HepG2 (cell line): ENCODE results near the gene SNX4. TPM values are rescaled to one million over a fixed set of nuclear protein-coding genes. Genes with fewer than 3 reads are reported as not detected.

Experiments used
- DNMT3B ChIP-seq: conservative IDR thresholded peaks from 2 replicates; pipeline ENCODE4 v1.6.1; 2016; ENCODE audit warnings: missing biosample characterization, control low read depth
- HINFP ChIP-seq: sonication (generic); formaldehyde crosslinking; IDR thresholded peaks from 2 replicates; pipeline ENCODE4 v1.4.0; 2020; ENCODE audit warnings: low read depth, mild to moderate bottlenecking, missing genetic modification reagents
- HNF1B ChIP-seq: sonication (generic); formaldehyde crosslinking; IDR thresholded peaks from 2 replicates; pipeline ENCODE4 v1.5.1; 2020; ENCODE audit warnings: mild to moderate bottlenecking, moderate library complexity, missing genetic modification reagents
- HOXD1 ChIP-seq: sonication (generic); formaldehyde crosslinking; IDR thresholded peaks from 2 replicates; pipeline ENCODE4 v1.5.0; 2020; ENCODE audit warnings: missing genetic modification reagents
- KLF6 ChIP-seq: IDR thresholded peaks from 2 replicates; pipeline ENCODE4 v1.8.0; 2016; ENCODE audit warnings: missing biosample characterization, missing genetic modification reagents
- MLX ChIP-seq: IDR thresholded peaks from 2 replicates; pipeline ENCODE4 v1.6.1; 2016
- MYPOP ChIP-seq: sonication (generic); formaldehyde crosslinking; IDR thresholded peaks from 2 replicates; pipeline ENCODE4 v1.8.1; 2023; ENCODE audit warnings: mild to moderate bottlenecking, moderate library complexity, missing genetic modification reagents
- NR2F6 ChIP-seq, 2 experiments: IDR thresholded peaks; 2 replicates each; pipeline ENCODE4 v1.6.1; 2016; ENCODE audit warnings: antibody characterized with exemption in 1 of 2, mild to moderate bottlenecking in 1 of 2
- PREB ChIP-seq: sonication (generic); formaldehyde crosslinking; IDR thresholded peaks from 2 replicates; pipeline ENCODE4 v1.4.0; 2020; ENCODE audit warnings: missing genetic modification reagents
- RORA ChIP-seq: sonication (generic); formaldehyde crosslinking; IDR thresholded peaks from 2 replicates; pipeline ENCODE4 v1.5.0; 2020; ENCODE audit warnings: mild to moderate bottlenecking, missing genetic modification reagents, moderate library complexity
- RXRB ChIP-seq: IDR thresholded peaks from 2 replicates; pipeline ENCODE4 v1.6.1; 2016; ENCODE audit warnings: borderline replicate concordance, missing genetic modification reagents, missing compliant biosample characterization
- SKIL ChIP-seq: sonication (generic); formaldehyde crosslinking; IDR thresholded peaks from 2 replicates; pipeline ENCODE4 v1.8.0; 2022; ENCODE audit warnings: missing genetic modification reagents, mild to moderate bottlenecking, moderate library complexity, borderline replicate concordance
- U2AF1 ChIP-seq: fragments of 200-400 bp; formaldehyde crosslinking; optimal IDR thresholded peaks from 2 replicates; pipeline ENCODE3; 2017; ENCODE audit warnings: mild to moderate bottlenecking, low read depth, low read length
- ZNF382 ChIP-seq: sonication (generic); formaldehyde crosslinking; IDR thresholded peaks from 2 replicates; pipeline ENCODE4 v1.5.0; 2020; ENCODE audit warnings: missing genetic modification reagents, mild to moderate bottlenecking, borderline replicate concordance
- ZNF512 ChIP-seq: sonication (generic); formaldehyde crosslinking; IDR thresholded peaks from 2 replicates; pipeline ENCODE4 v1.4.0; 2020; ENCODE audit warnings: mild to moderate bottlenecking, missing genetic modification reagents
- ZNF607 ChIP-seq: sonication (generic); formaldehyde crosslinking; IDR thresholded peaks from 2 replicates; pipeline ENCODE4 v1.5.1; 2020; ENCODE audit warnings: missing genetic modification reagents, mild to moderate bottlenecking, borderline replicate concordance
- ZNF670 ChIP-seq: sonication (generic); formaldehyde crosslinking; IDR thresholded peaks from 2 replicates; pipeline ENCODE4 v1.8.0; 2022; ENCODE audit warnings: mild to moderate bottlenecking, missing genetic modification reagents, borderline replicate concordance
- ZNF724P ChIP-seq: sonication (generic); formaldehyde crosslinking; IDR thresholded peaks from 2 replicates; pipeline ENCODE4 v1.8.0; 2022; ENCODE audit warnings: missing genetic modification reagents, borderline replicate concordance
- polyA plus RNA-seq, 8 experiments: library from polyadenylated mRNA; depleted of rRNA in 3 of 8; stranded (reverse) in 7 of 8; unstranded in 1 of 8; fragments of >200 nt; fragmentation: Illumina TruSeq in 4 of 8; extraction: Trizol in 4 of 8; gene quantifications; 2 replicates each; pipeline versions ENCODE4 v1.2.1 to v1.2.3, GENCODE V29; 2011 to 2016; ENCODE audit warnings: low read depth in 4 of 8, missing spikeins in 1 of 8, mixed read lengths in 1 of 8; ENCODE audit not compliant: insufficient read depth in 1 of 8
- total RNA-seq, 5 experiments: library from RNA; depleted of rRNA; stranded (reverse); fragments of >200 nt; fragmentation: Illumina TruSeq; extraction: Trizol; gene quantifications; 2 replicates each; pipeline ENCODE4 v1.2.3, GENCODE V29; 2016; ENCODE audit warnings: low read depth in 1 of 5

SNX4 gene
- total and polyA plus RNA-seq, 2 of the 13 experiments (the other 11 are each of a cell fraction or from before 2014, with no cell fraction given) = 18.1 to 73.6 TPM

GRCh38 chr3:125519678-125520562, at the start of gene SNX4 (continued):
- TF ChIP-seq HINFP (CRISPR knock-in tag) = no peak
- no peak for TF ChIP-seq ZNF382 (CRISPR knock-in tag)
- 0 out of 2 replicates have a peak, but pooled peaks have one; percentile 35 for TF ChIP-seq MLX (CRISPR knock-in tag)
- peak; percentile 89 for TF ChIP-seq ZNF607 (CRISPR knock-in tag)
- TF ChIP-seq U2AF1 = no peak
- no peak for TF ChIP-seq ZNF670 (CRISPR knock-in tag)
- TF ChIP-seq PREB (CRISPR knock-in tag) = no peak
- TF ChIP-seq DNMT3B (CRISPR knock-in tag) = no peak
- TF ChIP-seq HOXD1 (CRISPR knock-in tag) = no peak
- peak; percentile 54 for TF ChIP-seq HNF1B (CRISPR knock-in tag)
- TF ChIP-seq KLF6 (CRISPR knock-in tag) = 0 out of 2 replicates have a peak, but pooled peaks have one; percentile 37
- TF ChIP-seq RORA (CRISPR knock-in tag) = no peak
- no peak for TF ChIP-seq SKIL (CRISPR knock-in tag)
- peak; percentile 68 for TF ChIP-seq MYPOP (CRISPR knock-in tag)
- TF ChIP-seq RXRB (CRISPR knock-in tag) = 0 out of 2 replicates have a peak, but pooled peaks have one; percentile 4
- TF ChIP-seq NR2F6 (IDR thresholded peaks at IDR 0.05) = no peak
- TF ChIP-seq NR2F6 (CRISPR knock-in tag; IDR thresholded peaks at IDR 0.05) = no peak
- 0 out of 2 replicates have a peak, but pooled peaks have one; percentile 22 for TF ChIP-seq ZNF724P (CRISPR knock-in tag)
- TF ChIP-seq ZNF512 (CRISPR knock-in tag) = no peak
